Suprapubic skin (tissue), 4 donors: ENCODE results near the gene IGFN1. TPM values are rescaled to one million over a fixed set of nuclear protein-coding genes. Genes with fewer than 3 reads are reported as not detected.

ENCODE experiments used
- DNase-seq, 2 donors: peaks; one replicate each; pipeline ENCODE4 v3.0.0-alpha.2; 2019; ENCODE audit warnings: low spot score in 2 of 2
- H3K27ac ChIP-seq: fragments of 200-600 bp; sonication (generic); one replicate; pipeline ENCODE4 v1.5.1; 2019
- H3K27me3 ChIP-seq: fragments of 200-600 bp; sonication (generic); one replicate; pipeline ENCODE4 v1.5.1; 2019
- H3K36me3 ChIP-seq: fragments of 200-600 bp; sonication (generic); one replicate; pipeline ENCODE4 v1.5.1; 2019
- H3K4me1 ChIP-seq: fragments of 200-600 bp; sonication (generic); one replicate; pipeline ENCODE4 v1.5.1; 2019
- H3K4me3 ChIP-seq: fragments of 200-600 bp; sonication (generic); one replicate; pipeline ENCODE4 v1.5.1; 2019; ENCODE audit warnings: mild to moderate bottlenecking
- H3K9me3 ChIP-seq: fragments of 200-600 bp; sonication (generic); one replicate; pipeline ENCODE4 v1.5.1; 2019
- EP300 ChIP-seq: sonication (generic); formaldehyde crosslinking; IDR thresholded peaks from one replicate; pipeline ENCODE4 v1.6.1; 2017; ENCODE audit warnings: antibody characterized with exemption
- POLR2A ChIP-seq, 2 donors: fragments of 450-650 bp; IDR thresholded peaks; one replicate each; pipeline ENCODE4 v1.6.1; 2017; ENCODE audit warnings: antibody characterized with exemption in 2 of 2, mild to moderate bottlenecking in 2 of 2, moderate library complexity in 2 of 2
- POLR2AphosphoS5 ChIP-seq, 3 donors: sonication (generic); formaldehyde crosslinking; IDR thresholded peaks; one replicate each; pipeline ENCODE4 v1.6.1; 2017; ENCODE audit warnings: antibody characterized with exemption in 3 of 3
- WGBS: methylation state at CpG from one replicate; pipeline ENCODE4 v1.1.5; 2018; 5-methylcytosine and 5-hydroxymethylcytosine counted together
- total RNA-seq, 4 donors: library from RNA; depleted of rRNA; stranded (reverse); fragments of >200 nt; gene quantifications; one replicate each; pipeline ENCODE4 v1.1.0, GENCODE V29; 2016
- TF ChIP-seq, protein P1 (sequence below), 2 donors: fragments of 200-600 bp in 1 of 2; fragments of 450-650 bp in 1 of 2; sonication (generic) in 1 of 2; IDR thresholded peaks; one replicate each; pipeline ENCODE4 v1.5.1; 2016 to 2019; ENCODE audit warnings: antibody characterized with exemption in 2 of 2, mild to moderate bottlenecking in 1 of 2, moderate library complexity in 1 of 2

The IGFN1 gene
- total RNA-seq, 4 donors from 2014 or later, result 0.13 to 0.57 TPM; not detected in 2

DNA sequence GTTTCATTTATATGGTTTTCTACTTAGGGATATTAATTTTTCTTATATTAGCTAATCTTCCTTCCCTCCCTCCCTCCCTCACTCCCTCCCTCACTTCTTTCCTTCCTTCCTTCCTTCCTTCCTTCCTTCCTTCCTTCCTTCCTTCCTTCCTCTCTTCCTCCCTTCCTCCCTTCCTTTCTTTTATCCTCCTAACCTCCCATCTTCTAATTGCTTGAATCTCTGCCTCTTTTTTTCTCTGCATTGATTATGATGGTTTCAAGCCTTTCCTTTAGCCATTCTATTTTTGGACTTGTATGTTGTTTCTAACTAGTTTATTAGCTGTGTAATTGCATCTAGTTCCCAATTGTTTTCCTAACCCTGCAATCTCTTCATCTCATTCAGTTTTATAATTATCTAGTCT is 75.7 kb downstream of the IGFN1 start:
- H3K27me3 ChIP-seq, result peaks cover 3% of the 10 kb centered on the region
- DNase-seq, result no peak
- peaks cover 51% of the 10 kb centered on the region for H3K4me1 ChIP-seq
- H3K27ac ChIP-seq, result peak overlapping the region; percentile 78
- H3K36me3 ChIP-seq, result no peaks in the 10 kb centered on the region
- no peak for TF ChIP-seq EP300
- no peak for TF ChIP-seq POLR2AphosphoS5 (IDR thresholded peaks at IDR 0.05)
- no peak for TF ChIP-seq POLR2A (IDR thresholded peaks at IDR 0.05)
- TF ChIP-seq, protein P1, sequence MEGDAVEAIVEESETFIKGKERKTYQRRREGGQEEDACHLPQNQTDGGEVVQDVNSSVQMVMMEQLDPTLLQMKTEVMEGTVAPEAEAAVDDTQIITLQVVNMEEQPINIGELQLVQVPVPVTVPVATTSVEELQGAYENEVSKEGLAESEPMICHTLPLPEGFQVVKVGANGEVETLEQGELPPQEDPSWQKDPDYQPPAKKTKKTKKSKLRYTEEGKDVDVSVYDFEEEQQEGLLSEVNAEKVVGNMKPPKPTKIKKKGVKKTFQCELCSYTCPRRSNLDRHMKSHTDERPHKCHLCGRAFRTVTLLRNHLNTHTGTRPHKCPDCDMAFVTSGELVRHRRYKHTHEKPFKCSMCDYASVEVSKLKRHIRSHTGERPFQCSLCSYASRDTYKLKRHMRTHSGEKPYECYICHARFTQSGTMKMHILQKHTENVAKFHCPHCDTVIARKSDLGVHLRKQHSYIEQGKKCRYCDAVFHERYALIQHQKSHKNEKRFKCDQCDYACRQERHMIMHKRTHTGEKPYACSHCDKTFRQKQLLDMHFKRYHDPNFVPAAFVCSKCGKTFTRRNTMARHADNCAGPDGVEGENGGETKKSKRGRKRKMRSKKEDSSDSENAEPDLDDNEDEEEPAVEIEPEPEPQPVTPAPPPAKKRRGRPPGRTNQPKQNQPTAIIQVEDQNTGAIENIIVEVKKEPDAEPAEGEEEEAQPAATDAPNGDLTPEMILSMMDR (IDR thresholded peaks at IDR 0.05), result no peak
- no peaks in the 10 kb centered on the region for H3K9me3 ChIP-seq
- no peak overlapping the region for H3K4me3 ChIP-seq

DNA sequence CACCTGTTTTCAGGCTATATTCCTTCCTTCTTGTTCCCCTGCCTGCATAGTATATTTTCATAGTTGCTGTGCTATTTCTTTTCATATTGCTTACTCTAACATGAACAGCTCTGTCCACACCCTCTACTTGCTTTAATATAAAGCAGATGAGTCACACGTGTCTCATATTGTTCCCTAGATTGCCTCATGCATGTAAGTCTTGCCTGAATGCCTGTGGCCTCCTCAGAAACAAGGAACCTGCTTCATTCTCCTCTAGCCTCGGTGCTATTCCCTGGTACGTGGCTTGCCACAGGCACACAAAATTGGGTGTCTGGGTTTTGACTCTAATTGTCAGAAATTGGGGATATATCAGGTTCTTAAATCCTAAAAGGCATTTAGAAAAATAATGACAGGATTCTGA is 76.2 kb downstream of the IGFN1 start:
- H3K9me3 ChIP-seq, result no peaks in the 10 kb centered on the region
- TF ChIP-seq EP300 (no peak), POLR2A (IDR thresholded peaks at IDR 0.05) (no peak), POLR2AphosphoS5 (IDR thresholded peaks at IDR 0.05) (peak in 2 of 3 donors; percentile 40 to 52)
- TF ChIP-seq, protein P1 (IDR thresholded peaks at IDR 0.05), result no peak
- H3K27me3 ChIP-seq, result peaks cover 1% of the 10 kb centered on the region
- peak overlapping the region; percentile 78 for H3K27ac ChIP-seq
- H3K4me1 ChIP-seq, result peaks cover 47% of the 10 kb centered on the region
- WGBS, result 10% methylated on average over 3 of the region's 3 CpGs
- H3K4me3 ChIP-seq, result no peak overlapping the region
- H3K36me3 ChIP-seq, result no peaks in the 10 kb centered on the region
- DNase-seq, result peak in 1 of 2 donors; percentile 40

DNA sequence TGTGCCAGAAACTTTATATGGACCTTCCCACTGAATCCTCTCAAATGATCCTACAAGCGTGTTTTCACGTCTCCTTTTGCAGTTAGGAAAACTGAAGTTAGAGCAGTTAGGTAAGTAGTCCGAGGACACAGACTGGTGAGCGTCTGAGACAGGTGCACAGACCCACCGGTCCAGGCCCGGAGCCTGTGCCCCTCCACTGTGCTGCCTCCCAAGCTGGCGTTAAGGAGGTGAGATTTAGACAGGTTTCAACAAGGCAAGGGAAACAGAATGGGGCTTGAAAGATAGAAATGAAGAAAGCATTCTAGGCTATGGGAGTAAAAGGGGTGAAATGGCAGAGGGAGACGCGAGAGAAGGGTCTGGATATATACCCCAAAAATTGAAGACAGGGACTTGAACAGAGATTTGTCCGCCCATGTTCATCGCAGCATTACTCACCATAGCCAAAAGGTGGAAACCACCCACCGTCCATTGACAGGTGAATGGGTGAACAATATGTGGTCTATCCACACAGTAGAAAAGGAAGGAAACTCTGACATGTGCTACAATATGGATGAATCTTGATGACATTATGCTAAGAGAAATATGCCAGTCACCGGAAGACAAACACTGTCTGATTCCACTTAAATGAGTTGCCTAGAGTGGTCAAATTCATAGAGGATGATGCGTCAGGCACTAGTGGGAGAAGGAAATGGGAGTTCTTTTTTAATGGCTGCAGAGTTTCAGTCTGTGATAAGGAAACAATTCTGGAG is 77.0 kb downstream of the IGFN1 start:
- H3K27me3 ChIP-seq, result no peaks in the 10 kb centered on the region
- peak overlapping the region; percentile 78 for H3K27ac ChIP-seq
- TF ChIP-seq EP300, result no peak
- TF ChIP-seq, protein P1 (IDR thresholded peaks at IDR 0.05), result no peak
- peak in 1 of 2 donors; percentile 68 for DNase-seq
- WGBS, result 82% methylated on average over 14 of the region's 14 CpGs
- no peaks in the 10 kb centered on the region for H3K9me3 ChIP-seq
- no peaks in the 10 kb centered on the region for H3K36me3 ChIP-seq
- H3K4me1 ChIP-seq, result peaks cover 45% of the 10 kb centered on the region
- no peak overlapping the region for H3K4me3 ChIP-seq

DNA sequence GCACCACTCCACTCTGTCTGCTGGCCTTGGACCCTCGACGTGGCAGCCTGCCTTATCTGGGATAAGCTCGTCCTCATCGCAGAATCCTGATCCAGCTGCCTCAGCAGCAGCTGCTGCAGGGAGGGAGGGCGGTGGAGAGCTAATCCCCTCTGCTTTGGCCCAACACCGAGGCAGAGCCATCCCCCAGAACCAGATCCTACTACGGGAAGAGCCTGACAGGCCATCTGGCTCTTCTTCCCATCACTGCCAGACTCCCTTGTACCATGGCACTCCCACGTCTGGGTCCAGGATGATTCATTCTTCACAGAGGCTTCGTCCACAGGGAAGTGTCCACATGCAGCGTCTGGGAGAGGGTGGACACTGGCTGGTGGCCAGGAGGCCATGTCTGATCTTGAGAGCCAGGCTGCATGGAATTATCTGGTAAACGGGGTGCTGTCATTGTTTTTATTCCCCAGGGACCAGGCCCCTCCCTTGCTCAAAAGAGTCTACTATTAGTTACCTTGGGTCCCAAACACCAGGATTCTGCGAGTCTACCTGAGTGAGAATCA is 78.1 kb downstream of the IGFN1 start:
- H3K27me3 ChIP-seq, result no peaks in the 10 kb centered on the region
- DNase-seq, result peak; percentile 62
- no peak for TF ChIP-seq POLR2AphosphoS5 (IDR thresholded peaks at IDR 0.05)
- TF ChIP-seq, protein P1 (IDR thresholded peaks at IDR 0.05), result no peak
- no peak overlapping the region for H3K4me3 ChIP-seq
- H3K36me3 ChIP-seq, result no peaks in the 10 kb centered on the region
- H3K4me1 ChIP-seq, result peaks cover 45% of the 10 kb centered on the region
- 19% methylated on average over 6 of the region's 12 CpGs for WGBS
- H3K9me3 ChIP-seq, result no peaks in the 10 kb centered on the region
- peak overlapping the region; percentile 59 for H3K27ac ChIP-seq

DNA sequence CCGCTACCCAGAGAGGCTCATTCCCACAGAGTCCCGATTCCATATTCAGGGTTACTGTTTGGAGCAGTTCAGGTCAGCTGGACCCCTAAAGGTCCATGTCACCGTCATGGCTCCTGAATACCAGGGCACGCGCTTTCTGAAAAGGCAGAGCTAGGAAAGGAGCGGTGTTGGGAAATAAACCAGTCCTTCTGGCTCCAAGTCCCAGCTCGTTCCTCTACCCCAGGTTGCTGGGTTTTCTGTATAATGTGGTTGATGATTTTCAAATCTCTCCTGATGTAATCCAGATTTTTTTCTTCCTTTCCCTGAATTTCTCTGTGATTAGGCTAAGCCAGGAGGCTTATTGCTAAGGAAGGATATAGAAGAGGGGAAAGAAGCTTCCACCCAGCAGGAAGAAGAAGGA is 78.7 kb downstream of the IGFN1 start:
- Histone ChIP-seq H3K36me3 (no peaks in the 10 kb centered on the region), H3K4me1 (peaks cover 46% of the 10 kb centered on the region), H3K27me3 (no peaks in the 10 kb centered on the region), H3K27ac (peak overlapping the region; percentile 59), H3K9me3 (no peaks in the 10 kb centered on the region), H3K4me3 (no peak overlapping the region)
- TF ChIP-seq EP300 (no peak), POLR2A (IDR thresholded peaks at IDR 0.05) (no peak), POLR2AphosphoS5 (IDR thresholded peaks at IDR 0.05) (no peak)
- TF ChIP-seq, protein P1 (IDR thresholded peaks at IDR 0.05), result no peak
- WGBS, result 65% methylated on average over 7 of the region's 7 CpGs
- DNase-seq, result peak; percentile 34 to 38
